Stimulated activated memory B cell treated with anti-CD40 and anti-IgM and Interleukin-4, amounts not matched to agents 10 μg/mL and 1 μg/mL and 100 μg/mL, for 72 hours (primary cell): Measurements from ENCODE around the gene TBC1D22A.
A peak's percentile ranks its signal among the peaks of the same experiment; 100 is the strongest.

Experiments
- ATAC-seq: fragments of 150-1000 bp; cut with Tn5 transposase; 2 replicates; pipeline ENCODE4 v1.10.0; 2021
- H3K27ac Mint-ChIP-seq: one replicate; pipeline ENCODE4 v1.8.0; 2022; ENCODE audit warnings: mild to moderate bottlenecking, mixed read lengths
- H3K27me3 Mint-ChIP-seq: one replicate; pipeline ENCODE4 v1.8.0; 2022; ENCODE audit warnings: mixed read lengths
- H3K36me3 Mint-ChIP-seq: one replicate; pipeline ENCODE4 v1.8.0; 2022; ENCODE audit warnings: mixed read lengths
- H3K4me1 Mint-ChIP-seq: one replicate; pipeline ENCODE4 v1.8.0; 2022; ENCODE audit warnings: mixed read lengths
- H3K4me3 Mint-ChIP-seq: one replicate; pipeline ENCODE4 v1.8.0; 2022; ENCODE audit warnings: mild to moderate bottlenecking, moderate library complexity, mixed read lengths
- H3K9me3 Mint-ChIP-seq: one replicate; pipeline ENCODE4 v1.8.0; 2022; ENCODE audit warnings: mixed read lengths

The TBC1D22A gene

DNA sequence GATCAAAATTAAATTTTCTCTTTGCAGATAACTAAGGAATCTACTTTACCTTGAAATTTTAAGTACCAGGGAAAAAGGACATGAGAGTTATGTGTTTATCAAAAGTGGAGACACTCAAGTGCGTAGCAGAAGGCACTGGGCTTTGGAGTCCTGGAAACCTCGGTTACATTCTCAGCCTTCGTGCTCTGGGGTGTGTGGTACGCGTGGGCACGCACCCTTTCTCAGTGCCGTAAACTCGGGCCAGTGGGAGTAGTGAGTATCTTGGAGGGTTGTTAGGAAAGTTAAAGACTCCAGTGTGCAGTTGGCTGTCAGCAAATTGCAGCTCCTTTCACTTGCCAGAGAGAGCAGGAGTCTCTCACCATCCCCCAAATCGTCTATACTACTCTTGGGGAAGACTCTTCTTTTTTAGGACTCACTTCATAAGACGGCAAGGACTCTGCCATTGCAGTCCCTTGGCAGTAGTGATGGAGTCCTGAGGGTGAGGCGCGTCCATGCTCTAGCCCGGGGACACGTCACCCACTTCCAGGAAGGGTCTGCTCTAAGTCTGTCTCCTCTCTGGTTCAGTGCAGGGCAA, 171.8 kb downstream of the TBC1D22A start:
- ATAC-seq, result no peak
- Mint-ChIP-seq H3K9me3 (no peaks in the 10 kb centered on the region), H3K36me3 (peaks cover 54% of the 10 kb centered on the region), H3K4me3 (no peak overlapping the region), H3K27me3 (no peaks in the 10 kb centered on the region), H3K4me1 (peaks cover 43% of the 10 kb centered on the region), H3K27ac (no peak overlapping the region)

GRCh38 chr22:46934746-46935491, 172.5 kb downstream of the TBC1D22A start:
- H3K9me3 Mint-ChIP-seq, result no peaks in the 10 kb centered on the region
- H3K36me3 Mint-ChIP-seq, result peaks cover 60% of the 10 kb centered on the region
- no peaks in the 10 kb centered on the region for H3K27me3 Mint-ChIP-seq
- no peak overlapping the region for H3K27ac Mint-ChIP-seq
- peaks cover 43% of the 10 kb centered on the region for H3K4me1 Mint-ChIP-seq
- no peak overlapping the region for H3K4me3 Mint-ChIP-seq
- peak; percentile 71 for ATAC-seq

DNA sequence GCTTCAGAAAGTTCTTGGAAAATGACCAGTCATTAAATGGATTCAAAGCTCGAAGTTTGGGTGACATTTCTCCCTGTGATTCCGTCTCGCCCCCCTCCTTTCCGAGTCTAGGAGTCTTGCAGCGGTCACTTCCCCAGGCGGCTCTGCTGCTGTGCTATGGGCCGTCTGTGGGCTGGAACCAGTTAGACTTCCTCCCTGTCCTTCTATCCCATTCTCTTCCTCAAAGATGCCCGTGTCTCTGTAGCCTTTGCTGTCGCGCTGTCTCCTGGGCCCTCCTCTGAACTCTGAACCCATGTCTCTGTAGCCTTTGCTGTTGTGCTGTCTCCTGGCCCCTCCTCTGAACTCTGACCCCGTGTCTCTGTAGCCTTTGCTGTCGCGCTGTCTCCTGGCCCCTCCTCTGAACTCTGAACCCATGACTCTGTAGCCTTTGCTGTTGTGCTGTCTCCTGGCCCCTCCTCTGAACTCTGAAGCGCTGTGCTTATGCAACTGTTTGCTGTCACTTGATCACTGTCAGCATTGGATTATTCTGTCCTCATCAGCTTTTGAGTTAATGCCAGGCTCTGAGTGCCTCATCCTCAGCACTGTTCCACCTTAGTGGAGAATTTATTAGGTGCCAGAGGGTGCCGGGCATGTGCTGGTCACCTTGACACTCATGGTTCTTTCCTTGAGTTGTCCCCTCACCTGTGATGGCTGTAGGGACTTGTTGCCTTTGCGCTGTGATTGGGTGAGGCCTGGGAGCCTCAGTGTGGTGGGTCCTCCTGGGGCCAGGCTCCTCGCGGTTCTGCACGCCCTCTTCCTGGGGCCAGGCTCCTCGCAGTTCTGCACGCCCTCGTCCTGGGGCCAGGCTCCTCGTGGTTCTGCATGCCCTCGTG, 173.3 kb downstream of the TBC1D22A start:
- Mint-ChIP-seq H3K4me1 (peaks cover 43% of the 10 kb centered on the region), H3K36me3 (peaks cover 52% of the 10 kb centered on the region), H3K4me3 (no peak overlapping the region), H3K9me3 (no peaks in the 10 kb centered on the region), H3K27me3 (no peaks in the 10 kb centered on the region), H3K27ac (peak overlapping the region; percentile 43)
- ATAC-seq, result no peak

DNA sequence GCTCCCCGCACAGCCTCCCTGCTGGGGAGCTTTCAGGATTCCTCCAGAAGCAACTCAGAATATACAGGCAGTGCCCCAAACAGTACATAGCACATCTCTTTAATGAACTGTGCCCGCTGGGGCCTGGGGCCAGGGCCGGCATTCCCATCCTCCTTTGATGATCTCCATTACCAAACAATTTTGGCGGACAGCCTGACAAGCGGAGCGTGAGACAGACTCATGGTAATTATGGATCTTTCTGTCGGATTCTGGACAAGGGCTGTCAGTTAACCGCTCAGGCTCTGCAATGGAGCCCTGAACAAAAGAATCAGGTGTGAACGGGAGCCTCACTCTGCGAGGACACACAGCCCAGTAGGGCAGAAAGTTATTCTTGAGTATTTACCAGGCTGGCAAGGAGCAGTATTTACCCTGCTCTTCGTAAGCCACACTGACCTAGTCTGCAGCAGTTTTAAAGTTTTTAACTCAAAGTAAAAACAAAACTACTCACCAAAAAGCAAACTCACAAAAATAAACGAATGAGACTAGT, 174.0 kb downstream of the TBC1D22A start:
- H3K27me3 Mint-ChIP-seq, result no peaks in the 10 kb centered on the region
- peaks cover 43% of the 10 kb centered on the region for H3K4me1 Mint-ChIP-seq
- H3K9me3 Mint-ChIP-seq, result no peaks in the 10 kb centered on the region
- no peak overlapping the region for H3K27ac Mint-ChIP-seq
- H3K4me3 Mint-ChIP-seq, result no peak overlapping the region
- ATAC-seq, result no peak
- peaks cover 48% of the 10 kb centered on the region for H3K36me3 Mint-ChIP-seq

- Mint-ChIP-seq H3K27ac (no peak overlapping the region), H3K4me1 (peaks cover 39% of the 10 kb centered on the region), H3K27me3 (no peaks in the 10 kb centered on the region), H3K36me3 (peaks cover 40% of the 10 kb centered on the region), H3K4me3 (no peak overlapping the region), H3K9me3 (no peaks in the 10 kb centered on the region)
- ATAC-seq, result no peak
Measured at GRCh38 chr22:46937185-46937584, 174.7 kb downstream of the TBC1D22A start.

- Mint-ChIP-seq H3K4me1 (peaks cover 41% of the 10 kb centered on the region), H3K27ac (no peak overlapping the region), H3K9me3 (no peaks in the 10 kb centered on the region), H3K27me3 (no peaks in the 10 kb centered on the region), H3K4me3 (no peak overlapping the region), H3K36me3 (peaks cover 41% of the 10 kb centered on the region)
- no peak for ATAC-seq
Measured at GRCh38 chr22:46937939-46938338, 175.5 kb downstream of the TBC1D22A start.

GRCh38 chr22:46941968-46942798, 179.7 kb downstream of the TBC1D22A start:
- Mint-ChIP-seq H3K36me3 (peaks cover 31% of the 10 kb centered on the region), H3K4me1 (peaks cover 20% of the 10 kb centered on the region), H3K27ac (no peak overlapping the region), H3K27me3 (no peaks in the 10 kb centered on the region), H3K4me3 (no peak overlapping the region), H3K9me3 (no peaks in the 10 kb centered on the region)
- no peak for ATAC-seq

GRCh38 chr22:46942799-46943785, 180.6 kb downstream of the TBC1D22A start:
- ATAC-seq, result no peak
- Mint-ChIP-seq H3K4me3 (peak overlapping the region; percentile 22), H3K36me3 (peaks cover 36% of the 10 kb centered on the region), H3K9me3 (no peaks in the 10 kb centered on the region), H3K4me1 (peaks cover 20% of the 10 kb centered on the region), H3K27ac (no peak overlapping the region), H3K27me3 (no peaks in the 10 kb centered on the region)

DNA sequence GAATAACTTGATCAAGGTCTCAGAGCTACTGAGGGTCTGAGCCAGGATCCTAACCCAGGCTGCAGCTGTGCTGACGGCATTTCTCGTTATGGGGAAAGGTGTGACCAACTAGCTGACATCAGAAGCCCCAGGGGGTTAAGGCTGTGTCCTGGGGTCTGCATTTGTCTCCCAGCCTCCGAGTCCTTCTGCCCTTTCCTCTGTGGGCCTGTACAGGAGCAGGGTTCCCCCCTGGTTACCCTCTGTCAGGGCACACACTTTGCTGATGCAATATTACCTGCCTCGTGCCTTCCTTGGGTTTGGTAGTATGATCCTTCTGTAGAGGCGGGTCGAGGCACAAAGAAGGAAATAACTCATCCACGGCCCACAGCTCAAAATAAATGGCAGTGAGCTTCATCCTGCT, 183.0 kb downstream of the TBC1D22A start:
- peaks cover 27% of the 10 kb centered on the region for H3K4me1 Mint-ChIP-seq
- no peak overlapping the region for H3K4me3 Mint-ChIP-seq
- no peak for ATAC-seq
- H3K27me3 Mint-ChIP-seq, result no peaks in the 10 kb centered on the region
- peaks cover 48% of the 10 kb centered on the region for H3K36me3 Mint-ChIP-seq
- H3K27ac Mint-ChIP-seq, result no peak overlapping the region
- no peaks in the 10 kb centered on the region for H3K9me3 Mint-ChIP-seq

DNA sequence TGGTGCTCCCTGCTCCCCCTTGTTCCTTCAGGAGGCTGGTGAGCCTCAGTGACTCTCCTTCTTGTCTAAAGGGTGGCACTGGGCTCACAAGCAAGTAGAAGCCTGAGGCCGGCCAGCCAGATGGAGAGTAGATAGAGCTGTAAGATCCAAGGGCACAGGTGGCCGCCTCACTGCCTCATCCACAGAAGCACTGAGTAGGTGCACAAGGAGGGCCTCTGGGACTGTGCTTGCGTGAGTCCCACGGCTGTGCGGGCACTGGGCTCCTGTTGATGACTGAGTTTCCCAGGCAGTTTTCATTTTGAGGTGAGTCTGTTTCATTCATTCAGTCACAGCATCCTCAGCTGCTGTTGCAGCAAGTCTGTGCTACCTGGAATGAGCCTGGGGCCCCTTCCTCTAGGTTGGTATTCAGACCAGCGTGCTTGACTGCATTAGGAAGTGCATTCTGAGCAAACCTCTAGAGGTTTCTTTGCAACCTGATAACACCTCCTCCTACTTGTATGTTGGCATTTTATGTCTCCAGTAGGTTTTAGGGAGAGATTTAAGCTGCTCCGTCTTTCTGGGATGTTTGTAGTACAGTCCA, 184.0 kb downstream of the TBC1D22A start:
- Mint-ChIP-seq H3K9me3 (no peaks in the 10 kb centered on the region), H3K4me3 (no peak overlapping the region), H3K27me3 (no peaks in the 10 kb centered on the region), H3K4me1 (peaks cover 27% of the 10 kb centered on the region), H3K27ac (no peak overlapping the region), H3K36me3 (peaks cover 52% of the 10 kb centered on the region)
- ATAC-seq, result no peak

GRCh38 chr22:46947516-46948257, 185.2 kb downstream of the TBC1D22A start:
- no peaks in the 10 kb centered on the region for H3K27me3 Mint-ChIP-seq
- H3K9me3 Mint-ChIP-seq, result no peaks in the 10 kb centered on the region
- no peak overlapping the region for H3K4me3 Mint-ChIP-seq
- no peak overlapping the region for H3K27ac Mint-ChIP-seq
- peaks cover 57% of the 10 kb centered on the region for H3K36me3 Mint-ChIP-seq
- peaks cover 32% of the 10 kb centered on the region for H3K4me1 Mint-ChIP-seq
- no peak for ATAC-seq

GRCh38 chr22:46948411-46949144, 186.1 kb downstream of the TBC1D22A start:
- Mint-ChIP-seq H3K36me3 (peaks cover 50% of the 10 kb centered on the region), H3K27ac (no peak overlapping the region), H3K4me1 (peaks cover 31% of the 10 kb centered on the region), H3K9me3 (no peaks in the 10 kb centered on the region), H3K4me3 (no peak overlapping the region), H3K27me3 (no peaks in the 10 kb centered on the region)
- no peak for ATAC-seq
